Cardiac muscle cell (in vitro differentiated cells and primary cell): ENCODE measurements around the gene ADORA2A. TPM values are rescaled to one million over a fixed set of nuclear protein-coding genes. Genes with fewer than 3 reads are reported as not detected.

Experiments used
- DNase-seq, 2 donors: peaks; one replicate each; pipeline versions ENCODE4 v3.0.0 to v3.0.0-alpha.2; 2010 to 2017; ENCODE audit warnings: low read depth in 1 of 2, low spot score in 1 of 2
- H3K27ac ChIP-seq: fragments of 200-600 bp; sonication (generic); 2 replicates; pipeline ENCODE4 v1.5.1; 2016
- H3K27me3 ChIP-seq: fragments of 200-600 bp; sonication (generic); 2 replicates; pipeline ENCODE4 v1.6.0; 2016; ENCODE audit warnings: control low read depth
- H3K36me3 ChIP-seq: fragments of 200-600 bp; sonication (generic); 2 replicates; pipeline ENCODE4 v1.5.1; 2016; ENCODE audit warnings: control low read depth
- H3K4me1 ChIP-seq: fragments of 200-600 bp; sonication (generic); 2 replicates; pipeline ENCODE4 v1.8.1; 2017; ENCODE audit warnings: low read depth, mild to moderate bottlenecking, mixed run types
- H3K4me3 ChIP-seq: fragments of 200-600 bp; sonication (generic); 2 replicates; pipeline ENCODE4 v1.5.1; 2016; ENCODE audit warnings: mild to moderate bottlenecking
- H3K9me3 ChIP-seq: fragments of 200-600 bp; sonication (generic); 2 replicates; pipeline ENCODE4 v1.5.1; 2017; ENCODE audit warnings: low read depth, mild to moderate bottlenecking, control low read depth
- polyA plus RNA-seq: library from polyadenylated mRNA; unstranded; fragments of >200 nt; fragmentation: Nextera tagmentation; extraction: Ambion mirVana; gene quantifications from 2 replicates; pipeline ENCODE4 v1.2.1, GENCODE V29; 2016
- total RNA-seq: library from RNA; depleted of rRNA; stranded (reverse); fragments of >200 nt; gene quantifications from 2 replicates; pipeline ENCODE4 v1.2.3, GENCODE V29; 2016
- TF ChIP-seq, protein P1 (sequence below): IDR thresholded peaks from 2 replicates; pipeline ENCODE4 v1.5.1; 2012; ENCODE audit warnings: low read depth, mild to moderate bottlenecking, low read length

ADORA2A gene
- total and polyA plus RNA-seq, 2 experiments from 2014 or later = 4.0 to 13.7 TPM

DNA sequence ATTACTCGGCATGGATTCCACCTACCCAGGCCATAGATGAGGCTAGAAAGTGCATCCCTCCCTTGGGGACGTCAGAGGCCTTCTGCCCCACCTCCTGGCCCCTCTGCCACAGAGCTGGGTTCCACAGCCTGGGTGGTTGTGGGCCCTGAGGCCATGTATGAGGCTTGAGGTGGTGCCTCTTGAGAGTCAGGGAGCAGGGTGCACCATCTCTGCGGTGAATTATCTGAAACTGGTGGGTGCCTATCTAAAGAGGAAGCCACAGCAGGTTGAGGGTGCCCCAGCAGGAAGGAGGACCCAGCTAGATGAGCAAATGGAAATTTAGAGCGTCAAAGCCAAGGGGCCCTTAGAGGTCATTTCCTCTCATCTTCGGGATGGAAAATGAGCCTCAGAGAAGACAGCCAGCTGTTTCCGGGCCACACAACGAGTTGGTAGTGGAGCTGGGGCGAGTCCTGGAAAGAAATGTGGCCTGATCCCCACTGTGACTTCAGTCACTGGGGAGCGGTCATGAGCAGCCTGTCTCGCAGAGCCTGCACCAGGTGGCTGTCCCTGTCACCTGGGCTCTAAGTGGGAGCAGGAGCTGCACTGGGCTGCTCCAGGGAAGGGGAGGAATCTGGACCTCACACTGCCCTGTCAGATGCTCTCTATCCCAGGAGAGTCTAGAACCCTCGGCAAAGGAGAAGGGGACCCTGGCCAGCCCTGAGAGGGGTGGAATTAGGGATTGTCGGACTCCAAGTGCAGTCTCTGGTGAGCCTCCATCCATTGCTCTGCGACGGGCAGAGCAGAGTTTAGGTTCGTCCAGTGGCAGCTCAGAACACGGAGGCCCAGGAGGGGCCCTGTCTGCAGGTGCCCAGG, 7.3 kb downstream of the ADORA2A start:
- no peaks in the 10 kb centered on the region for H3K27me3 ChIP-seq
- no peaks in the 10 kb centered on the region for H3K36me3 ChIP-seq
- no peak overlapping the region for H3K4me3 ChIP-seq
- no peaks in the 10 kb centered on the region for H3K4me1 ChIP-seq
- no peaks in the 10 kb centered on the region for H3K9me3 ChIP-seq
- DNase-seq = peak in 1 of 2 donors; percentile 80
- no peak overlapping the region for H3K27ac ChIP-seq
- TF ChIP-seq, protein P1, sequence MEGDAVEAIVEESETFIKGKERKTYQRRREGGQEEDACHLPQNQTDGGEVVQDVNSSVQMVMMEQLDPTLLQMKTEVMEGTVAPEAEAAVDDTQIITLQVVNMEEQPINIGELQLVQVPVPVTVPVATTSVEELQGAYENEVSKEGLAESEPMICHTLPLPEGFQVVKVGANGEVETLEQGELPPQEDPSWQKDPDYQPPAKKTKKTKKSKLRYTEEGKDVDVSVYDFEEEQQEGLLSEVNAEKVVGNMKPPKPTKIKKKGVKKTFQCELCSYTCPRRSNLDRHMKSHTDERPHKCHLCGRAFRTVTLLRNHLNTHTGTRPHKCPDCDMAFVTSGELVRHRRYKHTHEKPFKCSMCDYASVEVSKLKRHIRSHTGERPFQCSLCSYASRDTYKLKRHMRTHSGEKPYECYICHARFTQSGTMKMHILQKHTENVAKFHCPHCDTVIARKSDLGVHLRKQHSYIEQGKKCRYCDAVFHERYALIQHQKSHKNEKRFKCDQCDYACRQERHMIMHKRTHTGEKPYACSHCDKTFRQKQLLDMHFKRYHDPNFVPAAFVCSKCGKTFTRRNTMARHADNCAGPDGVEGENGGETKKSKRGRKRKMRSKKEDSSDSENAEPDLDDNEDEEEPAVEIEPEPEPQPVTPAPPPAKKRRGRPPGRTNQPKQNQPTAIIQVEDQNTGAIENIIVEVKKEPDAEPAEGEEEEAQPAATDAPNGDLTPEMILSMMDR = no peak

DNA sequence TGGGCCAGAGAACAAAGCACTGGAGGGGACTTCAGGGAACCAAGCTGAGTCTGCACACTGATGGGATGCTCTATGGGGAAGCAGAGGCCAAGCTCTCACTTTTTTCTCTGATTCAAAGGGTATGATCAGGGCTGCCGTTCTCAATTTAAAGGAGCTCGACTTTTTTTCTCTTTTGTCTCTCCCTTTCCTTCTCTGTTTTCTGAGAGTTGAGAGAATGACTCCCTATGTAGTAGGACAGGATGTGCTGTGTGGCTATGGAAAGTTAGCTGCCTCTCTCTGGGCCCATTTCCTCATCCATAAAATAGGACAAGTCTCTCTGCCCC, 7.9 kb downstream of the ADORA2A start:
- Histone ChIP-seq H3K4me3 (no peak overlapping the region), H3K27ac (no peak overlapping the region), H3K9me3 (no peaks in the 10 kb centered on the region), H3K27me3 (no peaks in the 10 kb centered on the region), H3K4me1 (no peaks in the 10 kb centered on the region), H3K36me3 (no peaks in the 10 kb centered on the region)
- TF ChIP-seq, protein P1 = no peak
- no peak for DNase-seq

DNA sequence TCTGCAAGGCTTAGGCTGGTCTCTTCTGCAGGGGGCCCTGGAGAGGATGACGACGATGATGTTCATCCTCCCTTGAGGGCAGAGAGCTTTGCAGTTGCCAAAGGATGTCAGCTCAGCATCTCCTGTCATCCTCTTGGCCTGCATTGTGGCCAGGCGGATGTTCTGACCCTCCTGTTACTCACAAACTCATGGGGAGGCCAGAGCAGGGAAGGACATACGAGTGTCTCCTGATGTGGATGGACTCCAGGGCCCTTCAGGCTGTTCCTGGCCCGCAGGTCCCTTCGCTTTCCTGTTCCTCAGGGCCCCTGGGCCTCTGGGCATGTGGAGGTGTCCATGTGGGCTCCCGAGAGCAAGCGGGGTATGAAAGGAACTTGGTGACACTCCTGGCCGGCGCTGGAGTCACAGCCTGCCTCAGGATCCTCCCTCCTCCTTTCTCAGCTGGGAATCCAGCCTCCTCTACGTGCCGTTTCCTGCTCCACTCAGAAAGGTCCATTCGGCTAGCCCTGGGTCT, 8.5 kb downstream of the ADORA2A start:
- H3K4me1 ChIP-seq = no peaks in the 10 kb centered on the region
- DNase-seq = no peak
- TF ChIP-seq, protein P1 = no peak
- no peaks in the 10 kb centered on the region for H3K27me3 ChIP-seq
- H3K27ac ChIP-seq = no peak overlapping the region
- no peaks in the 10 kb centered on the region for H3K36me3 ChIP-seq
- H3K4me3 ChIP-seq = no peak overlapping the region
- H3K9me3 ChIP-seq = no peaks in the 10 kb centered on the region

DNA sequence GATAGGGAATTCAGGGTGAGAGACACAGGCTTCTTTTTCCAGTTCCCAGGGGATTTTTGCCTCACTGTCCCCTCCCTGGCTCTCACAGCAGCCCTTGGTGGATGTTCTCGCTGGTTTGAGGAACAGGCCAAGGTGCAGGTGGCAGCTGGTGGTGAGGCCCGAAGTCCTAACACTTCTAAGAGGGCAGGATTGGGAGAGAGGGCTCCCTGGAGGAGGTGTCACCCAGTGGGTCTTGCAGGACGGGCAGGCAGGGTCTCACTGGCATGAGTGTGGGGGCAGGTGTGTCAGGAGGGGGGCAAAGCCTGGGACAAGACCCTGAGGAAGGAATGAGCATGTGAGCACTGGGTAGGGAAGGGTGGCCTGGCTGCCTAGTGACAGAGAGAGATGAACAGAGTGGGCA, 9.2 kb downstream of the ADORA2A start:
- TF ChIP-seq, protein P1 = no peak
- Histone ChIP-seq H3K36me3 (no peaks in the 10 kb centered on the region), H3K9me3 (no peaks in the 10 kb centered on the region), H3K27me3 (no peaks in the 10 kb centered on the region), H3K4me1 (no peaks in the 10 kb centered on the region), H3K27ac (no peak overlapping the region), H3K4me3 (no peak overlapping the region)
- DNase-seq = no peak

DNA sequence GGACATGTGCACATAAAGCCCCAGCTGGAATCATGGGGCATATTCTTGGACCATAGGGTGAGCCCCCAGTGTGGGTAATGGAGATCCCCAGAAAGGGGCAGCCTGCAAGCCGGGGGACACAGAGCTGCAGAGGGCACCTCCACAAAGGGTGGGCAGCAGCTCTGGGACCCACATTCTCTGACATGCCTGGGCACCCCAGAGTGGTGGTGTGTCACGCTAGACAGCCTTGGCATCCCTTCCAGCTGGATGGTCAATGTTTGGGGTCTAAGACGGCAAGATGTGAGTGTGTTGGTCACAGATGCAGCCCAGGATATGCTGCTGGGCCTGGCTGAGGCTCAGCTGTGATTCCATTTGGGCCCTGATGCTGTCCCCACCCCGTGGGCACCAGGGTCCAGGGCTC, 9.7 kb downstream of the ADORA2A start:
- Histone ChIP-seq H3K27me3 (no peaks in the 10 kb centered on the region), H3K9me3 (no peaks in the 10 kb centered on the region), H3K27ac (no peak overlapping the region), H3K36me3 (no peaks in the 10 kb centered on the region), H3K4me3 (no peak overlapping the region), H3K4me1 (no peaks in the 10 kb centered on the region)
- DNase-seq = no peak
- TF ChIP-seq, protein P1 = no peak
